Measurements from ENCODE around the gene ESYT1.
A peak's percentile ranks its signal among the peaks of the same experiment; 100 is the strongest.

Gene ESYT1

GRCh38 chr12:56146492-56147460 is 18.7 kb downstream of the ESYT1 start:
- POLR2A ChIA-PET: interaction anchor here (0.7 to 3.6 kb wide), 2 partner anchors 13 to 19 kb away, joined by 4 to 22 read pairs; partner anchors contain the start of gene ESYT1
- CTCF ChIA-PET: interaction anchor here (0.7 kb wide), 1 partner anchor 1847 kb away, joined by 3 read pairs; no protein-coding TSS in a partner anchor
- Histone ChIP-seq H3K4me1 (ENCODE audit: control insufficient read depth, insufficient read depth, low read length) (peaks cover 6% of the 10 kb centered on the region), H3K9me3 (ENCODE audit: control insufficient read depth, insufficient read depth, low read depth, low read length) (no peaks in the 10 kb centered on the region), H3K27ac (ENCODE audit: extremely low read depth, low read depth, low read length) (no peak overlapping the region), H3K4me3 (ENCODE audit: low read depth, low read length) (no peak overlapping the region), H3K36me3 (ENCODE audit: control insufficient read depth in 2 of 2, insufficient read depth in 1 of 2, low read length in 2 of 2) (peaks cover 0 to 36% of the 10 kb centered on the region in 2 experiments; a peak in 2 of 3 replicates)
- peak; percentile 28; the same call in 1 of the 2 replicates for TF ChIP-seq ZBTB48 (tag by site-specific recombination; IDR thresholded peaks at IDR 0.05)
- TF ChIP-seq ZNF416 (tag by site-specific recombination; IDR thresholded peaks at IDR 0.05): no peak
- TF ChIP-seq PRDM6 (tag by site-specific recombination; IDR thresholded peaks at IDR 0.05): 0 out of 2 replicates have a peak, but pooled peaks have one; percentile 16
- TF ChIP-seq BCL6B (tag by site-specific recombination; IDR thresholded peaks at IDR 0.05): no peak
- TF ChIP-seq ZBTB8A (tag by site-specific recombination; IDR thresholded peaks at IDR 0.05): no peak
- 0 out of 2 replicates have a peak, but pooled peaks have one; percentile 24 for TF ChIP-seq IKZF3 (tag by site-specific recombination; IDR thresholded peaks at IDR 0.05)
- peak; percentile 71 for TF ChIP-seq PRDM10 (tag by site-specific recombination; IDR thresholded peaks at IDR 0.05)

- CTCF ChIA-PET: interaction anchor here (0.6 to 0.7 kb wide), 3 partner anchors 133 to 211 kb away, joined by 3 to 4 read pairs (median 3); no protein-coding TSS in a partner anchor
- Histone ChIP-seq H3K27ac (ENCODE audit: extremely low read depth, low read depth, low read length) (no peak overlapping the region), H3K4me1 (ENCODE audit: control insufficient read depth, insufficient read depth, low read length) (peaks cover 6% of the 10 kb centered on the region), H3K4me3 (ENCODE audit: low read depth, low read length) (no peak overlapping the region), H3K36me3 (ENCODE audit: control insufficient read depth in 2 of 2, insufficient read depth in 1 of 2, low read length in 2 of 2) (peaks cover 0 to 17% of the 10 kb centered on the region in 2 experiments), H3K9me3 (ENCODE audit: control insufficient read depth, insufficient read depth, low read depth, low read length) (no peaks in the 10 kb centered on the region)
- POLR2A ChIA-PET: interaction anchor here (3.6 kb wide), 1 partner anchor 23 kb away, joined by 22 read pairs; the partner anchor contains the start of gene ESYT1
- no peak for TF ChIP-seq ZNF768 (tag by site-specific recombination; IDR thresholded peaks at IDR 0.05)
- TF ChIP-seq ZNF654 (tag by site-specific recombination; IDR thresholded peaks at IDR 0.05; ENCODE audit: low read depth): no peak
- TF ChIP-seq ZNF404 (tag by site-specific recombination; IDR thresholded peaks at IDR 0.05): no peak
- TF ChIP-seq ZBTB48 (tag by site-specific recombination; IDR thresholded peaks at IDR 0.05): no peak
- peak; percentile 71 for TF ChIP-seq BCL6B (tag by site-specific recombination; IDR thresholded peaks at IDR 0.05)
- no peak for TF ChIP-seq SETDB1 (IDR thresholded peaks at IDR 0.05; ENCODE audit: insufficient read length, low read length)
- TF ChIP-seq TCF7L2 (IDR thresholded peaks at IDR 0.05; ENCODE audit: borderline replicate concordance, low read depth, low read length): no peak
- no peak for TF ChIP-seq ZNF211 (tag by site-specific recombination; IDR thresholded peaks at IDR 0.05; ENCODE audit: low read depth)
- TF ChIP-seq GLI2 (tag by site-specific recombination; IDR thresholded peaks at IDR 0.05; ENCODE audit: borderline replicate concordance, low read depth): 0 out of 2 replicates have a peak, but pooled peaks have one; percentile 66
- TF ChIP-seq INSM2 (tag by site-specific recombination; IDR thresholded peaks at IDR 0.05): no peak
- TF ChIP-seq KLF16 (tag by site-specific recombination; IDR thresholded peaks at IDR 0.05): no peak
- no peak for TF ChIP-seq ZNF426 (tag by site-specific recombination; IDR thresholded peaks at IDR 0.05)
- TF ChIP-seq ZNF248 (tag by site-specific recombination; IDR thresholded peaks at IDR 0.05): 0 out of 2 replicates have a peak, but pooled peaks have one; percentile 44
- TF ChIP-seq KLF8 (tag by site-specific recombination; IDR thresholded peaks at IDR 0.05): peak; percentile 32; the same call in 1 of the 2 replicates
- no peak for TF ChIP-seq ZNF266 (tag by site-specific recombination; IDR thresholded peaks at IDR 0.05; ENCODE audit: low read depth)
- TF ChIP-seq ZNF292 (tag by site-specific recombination; IDR thresholded peaks at IDR 0.05; ENCODE audit: borderline replicate concordance, low read depth): no peak
Observed at GRCh38 chr12:56150563-56150962, 22.5 kb downstream of the ESYT1 start.
